ENCODE data around the gene ADRA2C.

Gene ADRA2C

DNA sequence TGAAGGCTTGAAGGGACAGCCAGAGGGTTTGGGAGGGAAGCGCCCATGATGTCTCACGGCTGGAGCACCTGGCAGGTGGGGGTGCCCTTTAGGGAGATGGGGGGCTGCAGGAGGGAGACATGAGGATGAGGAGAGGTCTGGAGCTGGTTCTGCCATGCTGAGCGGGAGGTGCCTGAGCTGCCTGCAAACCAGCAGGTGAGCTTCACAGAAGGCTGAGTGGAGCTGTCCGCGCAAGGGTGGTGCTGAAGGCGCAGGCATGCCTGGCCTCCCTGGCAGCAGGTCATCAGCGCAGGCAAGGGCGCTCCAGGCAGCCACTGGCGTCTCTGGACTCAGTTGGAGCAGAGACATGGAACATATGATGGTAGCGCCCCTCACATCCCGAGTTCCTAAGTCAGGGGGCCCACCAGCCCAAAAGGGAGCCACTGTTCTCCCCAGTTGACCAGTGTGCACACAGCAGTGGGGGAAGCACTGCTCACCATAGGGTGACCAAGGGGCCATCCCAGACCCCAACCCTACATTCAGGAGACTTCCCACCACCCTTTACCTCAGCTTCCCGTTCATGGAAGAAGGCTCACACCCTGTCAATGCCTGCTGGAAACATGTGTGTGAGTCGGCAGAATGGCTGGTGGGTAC is 25.8 kb downstream of the ADRA2C start:
- TF ChIP-seq, protein P1, sequence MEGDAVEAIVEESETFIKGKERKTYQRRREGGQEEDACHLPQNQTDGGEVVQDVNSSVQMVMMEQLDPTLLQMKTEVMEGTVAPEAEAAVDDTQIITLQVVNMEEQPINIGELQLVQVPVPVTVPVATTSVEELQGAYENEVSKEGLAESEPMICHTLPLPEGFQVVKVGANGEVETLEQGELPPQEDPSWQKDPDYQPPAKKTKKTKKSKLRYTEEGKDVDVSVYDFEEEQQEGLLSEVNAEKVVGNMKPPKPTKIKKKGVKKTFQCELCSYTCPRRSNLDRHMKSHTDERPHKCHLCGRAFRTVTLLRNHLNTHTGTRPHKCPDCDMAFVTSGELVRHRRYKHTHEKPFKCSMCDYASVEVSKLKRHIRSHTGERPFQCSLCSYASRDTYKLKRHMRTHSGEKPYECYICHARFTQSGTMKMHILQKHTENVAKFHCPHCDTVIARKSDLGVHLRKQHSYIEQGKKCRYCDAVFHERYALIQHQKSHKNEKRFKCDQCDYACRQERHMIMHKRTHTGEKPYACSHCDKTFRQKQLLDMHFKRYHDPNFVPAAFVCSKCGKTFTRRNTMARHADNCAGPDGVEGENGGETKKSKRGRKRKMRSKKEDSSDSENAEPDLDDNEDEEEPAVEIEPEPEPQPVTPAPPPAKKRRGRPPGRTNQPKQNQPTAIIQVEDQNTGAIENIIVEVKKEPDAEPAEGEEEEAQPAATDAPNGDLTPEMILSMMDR (IDR thresholded peaks at IDR 0.05; ENCODE audit: low read depth, low read length), result no peak
- no peak for DNase-seq (ENCODE audit: extremely low read depth, low read depth)

DNA sequence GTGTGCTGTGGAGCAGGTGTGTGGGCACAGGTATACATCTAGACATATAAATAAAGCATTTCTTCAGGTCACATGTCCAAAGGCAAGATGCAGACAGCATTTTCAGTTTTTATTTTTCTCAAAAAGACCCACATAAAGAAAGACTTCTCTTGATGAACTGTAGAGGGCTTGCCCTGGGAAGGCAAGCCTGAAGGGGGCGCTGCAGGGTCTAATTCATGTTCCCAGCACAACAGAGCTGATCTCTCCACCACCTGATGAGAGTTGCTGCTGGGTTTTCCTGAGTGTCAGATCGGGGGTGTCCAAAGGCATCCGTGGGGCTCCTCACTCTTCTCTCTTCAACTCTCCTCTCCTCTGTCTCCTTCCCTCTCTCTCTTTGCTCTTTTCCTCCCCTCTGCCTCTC is 26.6 kb downstream of the ADRA2C start:
- TF ChIP-seq, protein P1 (IDR thresholded peaks at IDR 0.05; ENCODE audit: low read depth, low read length), result no peak; the same call in 1 of the 2 replicates

DNA sequence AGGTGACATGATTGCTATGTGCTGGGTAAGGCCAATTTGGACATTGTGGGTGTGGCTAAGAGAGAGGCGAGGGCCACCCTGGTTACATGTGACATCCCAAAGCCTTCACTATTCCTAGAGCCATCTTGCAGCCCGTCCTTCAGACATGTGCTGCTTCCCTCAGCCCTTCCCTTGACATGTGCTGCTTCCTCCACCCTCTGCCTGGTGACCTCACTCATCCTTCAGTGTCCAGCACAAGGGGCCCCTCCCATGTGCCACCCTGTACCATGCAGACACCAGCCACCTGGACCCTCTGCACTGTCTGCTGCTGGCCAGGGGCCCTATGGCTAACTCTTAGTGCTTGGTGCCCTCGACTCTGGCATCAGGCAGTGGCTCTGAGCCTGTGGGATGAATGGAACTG is 27.4 kb downstream of the ADRA2C start:
- DNase-seq (ENCODE audit: extremely low read depth, low read depth), result no peak
- TF ChIP-seq, protein P1 (IDR thresholded peaks at IDR 0.05; ENCODE audit: low read depth, low read length), result no peak

More for the DNA sequence above, 26.6 kb downstream of the ADRA2C start:
- no peak for DNase-seq (ENCODE audit: extremely low read depth, low read depth)

- TF ChIP-seq, protein P1 (IDR thresholded peaks at IDR 0.05; ENCODE audit: low read depth, low read length), result no peak
- DNase-seq (ENCODE audit: extremely low read depth, low read depth), result no peak
These were observed 30.8 kb downstream of the ADRA2C start for GRCh38 chr4:3796960-3797359.

DNA sequence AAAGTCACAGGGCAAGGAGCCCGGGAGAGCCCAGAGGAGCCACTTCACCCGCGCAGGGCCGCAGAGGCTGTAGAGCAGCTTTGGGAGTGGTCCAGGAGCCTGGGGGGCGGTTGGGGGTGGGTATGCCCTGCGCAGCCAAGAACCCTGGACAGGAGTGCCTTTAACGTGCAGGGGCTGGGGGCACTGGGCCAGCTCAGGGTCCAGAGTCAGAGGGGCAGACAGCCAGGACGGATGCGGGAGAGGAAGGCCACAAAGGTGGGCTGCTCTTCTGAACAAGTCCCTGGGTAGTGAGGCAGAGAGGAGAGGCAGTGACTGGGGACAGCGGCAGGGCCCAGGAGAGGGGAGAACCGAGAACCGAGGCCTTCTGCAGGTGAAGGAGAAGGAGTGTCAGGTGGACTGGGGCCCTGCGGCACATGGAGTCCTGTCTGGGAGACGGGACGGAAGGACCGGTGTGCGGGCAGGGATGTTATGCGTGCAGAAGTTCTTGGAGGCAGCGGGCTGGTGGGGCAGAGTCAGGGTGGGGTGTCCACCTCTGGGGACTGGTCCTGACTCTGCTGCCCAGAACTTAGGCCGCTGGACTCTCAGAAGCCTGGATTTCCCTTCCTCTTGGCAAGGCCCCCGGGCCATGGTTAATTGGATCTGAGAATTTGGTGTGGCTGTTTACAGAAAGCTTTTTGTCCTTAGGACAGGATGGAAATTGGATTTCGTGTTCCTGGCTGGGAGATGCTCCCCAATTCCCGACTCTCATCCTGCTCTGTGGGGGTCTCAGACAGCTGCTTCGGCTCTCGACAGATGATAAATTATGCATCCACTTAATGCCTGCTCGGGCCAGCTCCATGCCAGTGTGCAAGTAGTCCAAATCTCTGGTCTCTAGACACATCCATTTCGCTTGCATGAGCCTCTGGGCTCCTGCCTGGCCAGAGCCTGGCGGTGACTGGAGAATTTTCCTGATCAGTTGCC is 31.9 kb downstream of the ADRA2C start:
- no peak for DNase-seq (ENCODE audit: extremely low read depth, low read depth)
- TF ChIP-seq, protein P1 (IDR thresholded peaks at IDR 0.05; ENCODE audit: low read depth, low read length), result no peak

GRCh38 chr4:3799496-3799895 is 33.3 kb downstream of the ADRA2C start:
- DNase-seq (ENCODE audit: extremely low read depth, low read depth), result no peak
- TF ChIP-seq, protein P1 (IDR thresholded peaks at IDR 0.05; ENCODE audit: low read depth, low read length), result no peak

DNA sequence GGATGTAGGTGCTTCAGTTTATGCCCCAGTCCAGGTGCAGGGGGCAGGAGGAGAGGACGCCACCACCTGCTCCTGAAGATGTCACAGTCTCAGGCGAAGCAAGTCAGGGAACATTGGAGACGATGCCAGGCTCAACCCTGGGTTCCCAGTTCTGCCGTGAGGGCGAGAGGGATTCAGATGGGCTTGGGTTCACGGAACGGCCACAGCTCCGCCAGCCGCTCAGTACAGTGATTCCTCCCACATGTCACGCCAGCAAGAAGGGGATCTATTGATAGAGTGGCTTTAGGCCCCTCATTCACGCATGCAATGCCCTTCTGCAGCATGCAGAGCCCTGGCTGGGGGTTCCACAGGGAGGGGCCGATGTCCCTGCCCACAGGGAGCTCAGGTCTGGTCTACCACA is 34.2 kb downstream of the ADRA2C start:
- TF ChIP-seq, protein P1 (IDR thresholded peaks at IDR 0.05; ENCODE audit: low read depth, low read length), result no peak
- no peak for DNase-seq (ENCODE audit: extremely low read depth, low read depth)
